ENCODE data around the gene MMD.
"Not testable (repeated sequence)": the region's sequence is repeated elsewhere in the genome, so short reads cannot be mapped to it uniquely, and the experiment has no call there.

MMD gene

DNA sequence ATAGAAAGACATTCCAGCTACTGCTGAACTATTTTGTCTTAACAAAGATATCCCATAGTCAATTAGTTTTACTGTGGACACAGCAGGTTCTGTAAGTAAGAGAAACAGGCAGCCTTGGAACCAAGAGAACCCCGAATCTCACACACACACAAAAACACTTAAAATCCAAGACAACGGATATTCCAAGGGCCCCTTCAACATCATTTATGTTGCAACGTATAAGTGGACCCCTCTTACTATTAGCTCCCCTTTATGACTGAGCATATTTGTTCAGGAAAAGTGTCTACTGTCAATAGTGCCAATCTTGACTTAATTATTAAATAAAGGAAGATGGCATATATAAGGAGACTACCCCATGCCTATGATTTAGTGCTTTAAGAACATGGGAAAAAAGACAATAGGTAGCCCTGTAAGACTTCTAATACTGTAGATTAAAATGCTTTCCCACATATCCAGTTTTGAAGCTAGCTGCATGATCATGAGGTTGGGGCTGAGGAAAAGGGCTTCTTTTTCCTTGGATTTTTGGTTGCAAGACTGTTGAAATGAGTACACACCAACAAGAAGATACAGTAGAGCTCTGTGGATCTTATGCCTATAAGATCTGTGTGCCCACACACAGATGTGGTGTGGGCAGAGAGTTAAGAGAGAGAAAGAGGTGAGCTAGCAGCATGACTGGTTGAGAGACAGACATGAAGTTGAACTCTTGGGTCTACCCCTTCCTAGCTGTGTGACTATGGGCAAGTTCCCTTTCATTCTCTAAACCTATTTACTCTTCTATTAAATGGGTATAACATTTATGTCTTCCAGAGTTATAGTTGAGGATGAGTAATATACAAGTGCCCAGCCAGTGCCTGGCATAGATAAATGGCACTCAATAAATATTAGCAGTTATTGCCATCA lies 3.0 kb downstream of the MMD start:
- DNase-seq, result no peak

DNA sequence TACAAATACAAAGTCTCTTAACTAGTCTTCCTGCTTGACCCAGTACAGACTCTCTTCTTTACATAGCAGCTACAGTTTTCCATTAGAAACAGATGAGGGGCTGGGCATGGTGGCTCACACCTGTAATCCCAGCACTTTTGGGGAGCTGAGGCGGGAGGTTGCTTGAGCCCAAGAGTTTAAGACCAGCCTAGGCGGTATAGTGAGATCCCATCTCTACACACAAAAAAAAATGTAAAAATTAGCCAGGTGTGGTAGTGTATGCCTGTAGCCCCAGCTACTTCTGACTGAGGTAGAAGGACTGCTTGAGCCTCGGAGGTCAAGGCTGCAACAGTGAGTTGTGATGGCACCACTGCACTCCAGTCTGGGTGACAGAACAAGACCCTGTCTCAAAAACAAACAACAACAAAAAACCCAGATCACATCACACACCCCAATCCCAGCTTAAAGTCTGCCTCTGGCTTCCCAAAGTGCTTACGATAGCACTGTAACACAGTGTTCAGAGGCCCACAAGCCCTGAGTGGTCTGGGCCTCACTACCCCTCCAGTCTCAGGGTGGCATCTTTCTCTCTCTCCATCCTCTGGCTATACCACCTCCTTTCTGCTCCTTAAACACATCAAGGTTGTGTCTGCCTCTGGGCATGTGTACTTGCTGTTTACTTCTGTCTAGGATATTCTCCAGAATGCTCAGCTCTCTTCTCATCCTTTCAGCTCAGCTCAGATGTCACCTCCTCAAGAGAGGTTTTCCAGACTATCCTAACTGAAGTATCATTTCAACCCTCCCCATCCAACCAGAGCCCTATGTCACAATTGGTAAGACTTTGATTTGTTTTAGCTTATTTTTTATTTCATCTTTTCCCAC lies 4.0 kb downstream of the MMD start:
- no peak for DNase-seq

DNA sequence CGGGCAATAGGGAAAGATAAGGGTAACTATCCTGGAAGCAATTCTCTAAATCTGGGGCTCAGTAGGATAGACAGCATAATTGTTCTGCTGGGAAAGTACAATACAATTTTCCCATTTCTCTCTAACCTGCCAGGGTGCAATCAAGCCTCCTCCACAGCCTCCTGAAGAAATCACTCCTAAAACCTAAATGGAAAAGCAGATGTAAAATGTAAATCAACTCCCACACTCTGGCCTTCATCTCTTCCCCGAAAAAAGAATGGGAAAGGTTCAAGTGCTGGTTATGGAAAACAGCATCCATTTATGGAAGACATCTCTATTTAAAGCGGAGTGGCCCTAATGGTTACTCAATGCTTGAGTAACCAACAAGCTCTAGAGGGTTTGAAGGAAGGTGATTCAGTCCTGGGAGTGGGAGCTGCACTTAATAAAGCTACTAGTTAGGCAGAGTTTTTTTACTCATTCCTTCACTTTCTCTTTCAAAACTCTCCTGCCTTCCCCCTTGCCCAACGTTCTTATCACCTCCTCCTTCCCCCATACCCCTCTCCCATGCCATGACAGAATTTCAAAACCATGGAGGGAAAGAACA lies 5.1 kb downstream of the MMD start:
- no peak for DNase-seq

DNA sequence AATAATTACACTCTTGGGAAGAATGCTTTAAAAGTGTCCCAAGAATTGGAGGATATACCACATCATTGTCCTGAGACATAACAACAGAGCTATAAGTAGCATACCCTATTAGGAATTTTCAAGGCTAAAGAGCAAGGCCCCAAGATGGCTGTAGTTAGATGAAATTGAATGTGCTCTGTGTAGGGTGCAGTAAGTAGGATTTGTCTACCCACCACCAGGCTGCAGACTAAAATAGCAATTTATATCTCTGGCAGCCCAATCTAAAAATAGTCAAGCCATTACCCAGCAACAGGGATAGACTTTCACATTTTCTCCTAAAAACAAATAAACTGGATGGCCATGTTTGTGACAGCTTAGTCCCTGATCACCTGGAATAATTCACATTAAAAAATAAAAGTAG lies 5.6 kb downstream of the MMD start:
- no peak for DNase-seq

DNA sequence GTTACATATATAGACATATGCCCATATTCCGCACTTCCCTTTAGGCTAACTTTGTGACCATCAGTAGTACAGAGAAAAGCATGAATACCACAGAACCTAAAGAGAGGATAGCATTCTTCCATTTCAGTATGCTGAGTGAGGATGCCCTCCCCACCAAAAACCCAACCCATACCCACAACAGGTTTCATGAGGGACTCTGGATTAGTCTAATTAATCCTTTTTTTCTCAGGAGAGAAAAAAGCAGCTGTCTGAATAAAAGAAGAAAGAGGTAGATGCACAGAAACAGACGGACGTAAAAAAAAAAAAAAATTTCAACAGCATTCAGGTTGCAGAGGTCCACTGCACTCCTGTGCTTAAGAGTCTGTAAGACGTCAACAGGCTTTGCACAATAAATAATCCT lies 6.7 kb downstream of the MMD start:
- DNase-seq, result no peak

DNA sequence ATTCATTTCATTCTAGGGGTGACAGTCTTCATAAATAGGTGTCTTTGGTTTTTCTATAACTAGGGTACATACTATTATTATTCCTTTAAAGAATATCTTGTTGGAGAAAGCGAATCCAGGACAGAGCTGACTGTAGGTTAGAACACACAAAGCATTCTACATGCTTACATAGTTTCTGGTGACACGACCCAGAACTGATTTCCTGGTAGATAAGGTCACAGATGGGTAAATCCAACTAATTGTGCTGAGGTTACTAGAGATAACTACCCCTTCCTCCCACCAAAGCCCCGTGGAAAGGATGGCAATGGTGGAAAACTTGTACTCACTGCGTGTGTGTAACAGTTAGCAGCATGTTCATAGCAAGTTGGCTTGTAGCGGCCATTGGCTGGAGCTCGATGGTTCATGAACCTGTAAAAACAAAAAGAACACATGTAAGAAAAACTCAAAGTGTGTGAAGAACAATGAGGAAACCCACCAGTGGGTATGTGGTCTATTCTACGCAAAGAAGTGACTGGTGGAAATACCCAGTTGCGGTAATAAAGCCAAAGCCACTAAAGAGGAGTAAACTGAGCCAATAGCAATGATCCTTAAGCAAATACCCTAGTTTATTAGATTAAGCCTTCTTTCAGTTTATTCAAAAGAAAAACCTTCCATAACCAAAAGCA lies 7.7 kb downstream of the MMD start:
- DNase-seq, result no peak

DNA sequence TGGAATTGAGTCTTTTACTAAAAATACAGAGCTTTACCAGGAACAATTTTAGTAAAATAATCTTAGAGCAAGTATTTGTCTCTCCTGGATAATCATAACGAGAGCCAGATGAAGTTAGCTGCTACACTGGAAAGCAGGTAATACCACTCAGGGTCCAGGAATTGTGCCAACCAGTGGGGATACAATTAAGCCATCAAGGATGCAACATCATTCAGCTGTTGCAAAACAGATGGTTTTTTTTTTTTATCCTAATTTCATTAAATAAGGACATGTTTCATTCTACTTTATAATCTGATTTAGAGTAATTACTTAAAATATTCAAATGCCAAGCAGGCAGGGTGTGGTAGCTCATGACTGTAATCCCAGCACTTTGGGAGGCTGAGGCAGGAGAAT lies 10.2 kb downstream of the MMD start:
- DNase-seq, result no peak

DNA sequence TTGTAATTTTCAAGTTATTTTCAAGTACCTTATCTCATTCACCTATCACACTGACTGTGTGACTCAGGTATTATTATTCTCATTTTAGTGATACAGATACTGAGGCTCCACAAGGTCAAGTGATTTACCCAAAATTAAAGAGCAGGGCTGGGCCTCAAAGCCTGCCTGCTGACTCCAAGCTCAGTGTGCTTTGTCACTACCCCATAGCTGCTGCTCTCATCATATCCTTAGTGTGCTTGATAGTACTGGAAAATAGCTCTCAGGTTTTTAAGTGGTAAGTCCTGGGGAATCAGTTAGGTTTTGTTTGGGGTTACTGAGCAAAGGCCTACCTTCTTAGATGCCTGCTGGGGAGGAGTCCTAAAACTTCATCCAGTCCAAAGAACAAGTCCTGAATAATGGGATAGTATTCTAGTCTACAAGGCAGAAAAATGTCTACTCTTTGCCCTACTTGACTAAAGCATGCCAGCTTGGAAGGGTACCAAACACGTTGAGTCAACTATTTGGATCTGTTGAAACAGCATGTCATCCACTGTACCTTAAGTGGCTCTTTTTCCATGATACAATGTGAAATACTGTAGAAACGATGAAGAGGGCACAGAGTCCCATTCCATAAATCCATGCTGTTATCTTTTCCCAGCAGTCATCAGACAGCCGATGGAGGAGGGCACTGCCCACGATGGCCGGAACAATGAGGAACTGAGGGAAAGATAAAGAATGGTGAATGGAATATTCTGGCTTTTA lies 10.7 kb downstream of the MMD start:
- DNase-seq, result no peak

DNA sequence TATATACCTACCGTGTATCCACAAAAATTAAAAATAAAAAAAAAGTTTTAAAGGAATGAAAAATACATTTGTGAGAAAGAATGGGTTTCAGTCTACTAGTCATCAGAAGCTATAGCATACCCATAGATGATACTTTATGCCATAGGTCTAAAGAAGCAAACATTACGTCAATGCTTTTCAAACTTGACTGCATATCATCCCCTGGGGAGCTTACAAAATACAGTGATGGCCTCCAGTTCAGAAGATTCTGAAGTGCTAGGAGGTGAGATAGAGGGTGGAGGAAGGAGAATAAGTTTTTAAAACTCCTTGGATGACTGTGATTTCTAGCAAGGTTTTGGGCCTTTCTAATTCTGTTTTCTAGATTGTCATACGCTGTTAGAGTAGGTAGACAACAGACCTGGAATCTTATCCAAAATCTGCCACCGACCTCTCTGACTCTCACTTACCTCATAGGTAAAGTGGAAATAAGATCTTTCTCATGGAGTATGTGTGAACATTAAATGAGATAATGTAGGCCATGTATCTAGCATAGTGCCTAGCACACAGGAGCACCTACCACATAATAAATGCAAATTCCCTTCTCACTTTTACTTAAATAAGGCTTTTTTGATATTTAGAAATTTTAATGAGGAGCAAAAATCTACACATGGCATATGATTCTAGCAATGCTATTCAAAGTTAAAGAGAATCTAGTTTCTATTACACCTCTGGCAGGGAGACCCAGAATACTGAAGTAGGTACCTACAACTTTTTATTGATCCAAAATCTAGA lies 12.4 kb downstream of the MMD start:
- no peak for DNase-seq

DNA sequence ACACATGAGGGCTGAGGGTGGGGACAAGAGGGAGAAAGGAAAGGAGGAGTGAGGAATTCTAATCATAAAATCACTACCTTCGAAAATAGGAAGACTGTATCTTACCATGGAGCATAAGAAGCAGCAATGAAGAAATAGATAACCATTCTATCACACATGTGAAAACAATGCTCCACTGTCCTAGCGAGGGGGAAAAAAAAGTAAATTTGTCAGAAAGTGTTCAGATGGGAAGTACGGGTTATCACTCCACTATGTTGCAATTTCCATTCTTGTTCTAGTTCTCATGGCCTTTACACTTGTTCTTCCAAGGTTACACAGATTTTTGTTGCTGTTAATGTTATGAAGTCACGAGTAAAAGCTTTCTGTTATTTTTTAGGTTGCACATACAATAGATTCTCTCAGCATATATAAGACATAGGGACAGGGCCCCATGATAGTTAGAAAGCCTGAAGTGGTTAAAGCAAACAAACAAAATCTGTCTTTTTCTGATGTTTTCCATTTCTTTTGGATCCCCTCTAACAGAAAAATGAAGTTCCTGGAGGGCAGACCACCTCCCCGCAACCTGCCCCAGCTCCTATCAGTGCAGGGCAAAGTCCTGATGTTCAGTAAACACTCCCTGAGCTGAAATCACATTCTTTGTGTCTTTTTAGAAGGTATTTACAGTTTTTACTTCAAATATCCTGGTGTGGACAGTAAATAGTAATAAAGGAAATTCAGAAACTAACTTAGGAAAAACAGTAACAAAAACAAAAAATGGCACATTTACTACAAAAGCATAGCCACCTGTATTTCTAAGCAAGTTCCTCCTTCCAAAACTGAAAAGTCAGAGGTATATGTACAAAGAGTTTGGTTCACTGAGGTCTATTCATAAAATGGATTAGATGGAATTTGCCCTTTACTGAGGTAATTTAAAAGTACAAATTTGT lies 13.7 kb downstream of the MMD start:
- DNase-seq, result no peak

DNA sequence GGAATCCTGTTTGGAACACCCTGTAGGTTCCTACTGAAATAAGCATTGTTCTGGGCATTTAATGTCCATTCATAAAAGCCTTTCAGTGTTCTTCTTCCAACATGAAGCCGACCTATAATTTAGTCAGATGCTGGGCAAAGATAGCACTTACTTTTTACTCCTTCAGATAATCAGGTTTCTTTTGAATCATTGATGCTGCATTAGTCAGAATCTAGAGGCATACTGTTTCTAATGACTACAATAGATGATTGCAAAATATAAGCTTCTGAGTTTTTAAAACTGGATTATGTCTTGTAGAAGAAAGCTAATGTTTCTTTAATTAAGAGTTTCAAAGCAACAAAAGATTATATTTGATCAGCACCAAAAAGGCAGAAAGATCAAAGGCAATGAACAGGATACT lies 16.0 kb downstream of the MMD start:
- DNase-seq, result no peak

DNA sequence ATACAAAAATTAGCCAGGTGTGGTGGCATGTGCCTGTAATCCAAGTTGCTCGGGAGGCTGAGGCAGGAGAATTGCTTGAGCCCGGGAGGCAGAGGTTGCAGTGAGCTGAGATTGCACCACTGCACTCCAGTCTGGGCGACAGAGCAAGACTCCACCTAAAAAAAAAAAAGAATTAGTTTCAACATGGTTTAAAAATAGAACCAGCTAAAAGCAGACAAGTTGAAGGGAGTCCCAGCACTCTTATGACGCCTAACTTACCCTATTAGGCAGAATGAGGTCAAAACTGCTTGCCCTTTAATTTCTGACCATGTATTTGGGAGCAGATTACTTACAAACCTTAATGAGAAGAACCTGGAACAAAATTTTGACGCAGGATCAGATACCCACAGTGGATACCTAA lies 17.4 kb downstream of the MMD start:
- not testable (repeated sequence) for DNase-seq

DNA sequence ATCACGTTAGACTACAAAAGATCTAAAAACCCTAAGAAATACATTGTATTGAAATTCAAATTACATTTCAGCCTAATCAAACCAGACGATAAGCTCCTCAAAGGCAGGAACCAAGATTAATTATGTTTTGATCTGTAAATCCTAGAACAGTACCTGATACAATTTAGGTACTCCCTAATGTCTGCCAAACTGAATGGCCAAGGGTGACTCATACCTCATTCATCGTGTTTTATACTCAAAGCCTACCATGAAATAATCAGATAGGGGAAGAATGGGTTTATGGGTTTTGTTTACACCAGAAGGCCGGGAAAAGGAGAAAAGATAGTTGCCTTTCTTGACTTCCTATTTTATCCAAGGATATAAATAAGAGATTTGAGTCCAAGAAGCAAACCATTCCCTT lies 19.3 kb downstream of the MMD start:
- no peak for DNase-seq

DNA sequence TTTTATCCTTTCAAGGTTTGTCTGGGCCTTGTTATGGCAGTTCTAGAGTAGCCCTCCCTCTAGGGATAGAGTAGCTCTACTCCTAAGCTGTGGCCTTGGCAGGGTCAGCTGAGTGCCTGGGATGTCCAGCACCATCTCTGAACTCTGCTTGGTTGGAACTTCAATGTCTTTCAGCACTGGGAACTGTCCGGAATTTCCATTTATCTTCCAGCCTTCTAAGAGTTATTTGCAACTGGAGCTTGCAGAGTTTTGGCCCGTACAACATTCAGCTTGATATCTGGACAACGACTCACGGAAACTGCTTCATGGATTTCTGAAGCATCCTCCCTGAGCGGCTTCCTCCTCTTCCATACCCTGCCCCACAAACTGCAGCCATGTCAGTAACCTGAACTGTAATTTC lies 22.9 kb downstream of the MMD start:
- DNase-seq, result no peak

DNA sequence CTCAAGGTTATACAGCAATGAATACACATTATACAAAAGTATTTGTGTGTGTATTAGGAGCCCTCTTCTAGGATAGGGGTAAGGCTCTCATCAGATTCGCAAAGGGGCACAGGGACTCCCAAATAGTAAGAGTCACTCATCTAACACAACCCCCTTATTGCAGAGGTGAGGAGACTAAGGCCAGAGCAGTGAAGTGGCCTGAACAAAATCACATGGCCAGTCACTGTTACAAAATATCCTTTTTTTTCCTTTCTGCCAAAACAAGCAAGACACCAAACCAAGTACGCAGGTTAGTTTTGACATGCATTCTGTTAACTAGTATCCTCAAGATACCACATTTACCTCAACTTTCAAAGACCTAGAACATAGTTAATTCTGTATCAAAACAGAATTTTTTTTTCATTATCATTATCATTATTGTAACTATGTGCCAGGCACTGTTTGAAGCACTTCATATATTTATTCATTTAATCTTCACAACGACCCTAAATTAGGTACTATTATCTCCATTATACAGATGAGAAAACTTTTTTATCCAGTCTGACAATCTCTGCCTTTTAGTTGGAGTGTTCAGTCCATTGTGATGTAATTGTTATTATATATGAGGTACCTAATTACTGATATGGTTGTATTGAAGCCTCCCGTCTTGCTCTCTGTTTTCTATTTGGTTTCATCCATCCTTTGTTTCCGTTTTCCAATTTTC lies 25.7 kb downstream of the MMD start:
- DNase-seq, result no peak

DNA sequence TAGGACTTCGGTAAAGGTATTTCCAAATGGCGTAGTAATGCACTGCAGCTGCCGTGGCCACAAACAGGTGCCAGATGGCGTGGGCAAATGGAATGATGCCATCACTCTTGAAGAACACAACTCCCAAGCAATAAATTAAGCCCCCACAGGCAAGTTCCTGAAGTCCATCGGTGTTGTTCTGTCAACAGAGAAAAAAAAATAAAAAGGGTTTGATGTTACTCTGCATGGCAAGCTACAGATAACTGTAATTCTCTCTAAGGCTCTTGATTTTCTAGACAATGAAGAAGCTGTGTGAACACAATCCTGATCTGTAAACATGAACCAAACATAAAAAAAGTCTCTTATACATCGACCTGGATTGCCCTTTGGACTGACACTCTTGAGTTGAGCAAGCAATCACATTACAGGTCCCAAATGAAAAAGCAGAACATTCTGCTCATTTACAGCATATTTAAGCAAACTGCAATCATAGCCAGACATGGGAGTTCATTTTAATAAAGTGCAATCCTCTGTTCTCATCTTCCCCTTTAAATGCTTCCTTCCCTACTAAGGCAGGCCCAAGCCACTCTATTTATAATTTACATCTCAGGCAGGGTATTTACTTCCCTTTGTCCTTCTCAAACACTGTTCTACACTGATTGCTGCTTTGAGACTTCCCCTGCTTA lies 27.1 kb downstream of the MMD start:
- DNase-seq, result no peak

DNA sequence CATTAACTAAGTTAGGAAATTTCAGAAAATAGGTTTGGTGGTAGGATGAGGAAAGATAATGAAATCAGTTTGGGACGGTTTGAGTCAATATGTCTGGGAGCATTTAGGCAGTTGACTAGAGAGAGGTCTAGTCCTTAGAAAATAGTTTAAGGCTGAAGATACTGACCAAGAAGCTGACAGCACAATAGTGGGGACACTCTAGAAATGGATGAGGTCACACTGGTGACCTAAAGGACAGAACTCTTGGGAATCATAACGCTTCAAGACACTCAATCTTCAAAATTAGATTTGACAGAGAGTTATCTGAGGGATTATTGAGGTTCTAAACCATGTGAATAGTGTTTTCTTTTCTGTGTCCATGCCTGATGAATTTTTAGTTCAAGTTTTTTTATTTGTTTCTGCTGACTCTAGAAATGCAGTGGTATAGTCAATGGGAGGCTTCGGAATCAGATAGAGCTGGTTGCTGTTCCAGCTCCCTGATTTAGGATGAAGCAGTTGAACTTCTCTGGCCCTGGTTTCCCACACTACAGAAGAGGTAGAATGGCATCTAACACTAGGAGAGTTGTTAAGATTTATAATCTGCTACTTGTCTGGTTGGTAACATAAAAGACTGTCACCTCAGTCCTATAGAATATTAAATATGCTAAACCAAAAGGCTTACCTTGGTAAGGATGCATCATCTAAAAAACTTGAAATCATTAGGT lies 29.7 kb downstream of the MMD start:
- DNase-seq, result no peak

DNA sequence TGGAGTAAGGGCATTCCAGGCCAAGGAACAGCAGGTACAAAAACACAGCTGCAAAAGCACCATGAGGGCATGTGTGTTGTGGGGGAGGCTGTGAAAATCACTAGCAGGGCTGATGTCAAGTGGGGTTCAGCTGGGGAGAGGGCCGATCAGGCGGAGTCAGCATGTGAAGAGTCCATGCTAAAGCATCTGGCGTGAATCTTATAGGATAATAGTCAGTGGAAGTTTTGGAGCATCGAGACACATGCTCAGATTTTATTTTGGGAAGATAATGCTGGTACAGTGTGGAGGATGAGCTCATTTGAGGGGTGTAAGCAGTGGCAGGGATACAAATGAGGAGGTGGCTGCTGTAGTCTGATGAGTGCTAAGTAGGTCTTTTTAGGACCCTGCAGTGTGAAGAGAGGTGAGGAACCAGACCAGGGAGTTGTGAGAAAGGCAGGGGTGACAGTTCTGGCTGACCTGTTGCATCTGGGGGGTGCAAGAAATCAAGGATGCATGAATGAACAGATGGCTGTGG lies 30.3 kb downstream of the MMD start:
- DNase-seq, result no peak
